GM18909 (cell line): ENCODE data around the gene SLC17A7.
"Not testable (repeated sequence)": the region's sequence is repeated elsewhere in the genome, so short reads cannot be mapped to it uniquely, and the experiment has no call there.

Source experiments
- ATAC-seq: cut with Tn5 transposase; IDR thresholded peaks from one replicate; pipeline ENCODE4 v1.9.1; 2021; ENCODE audit warnings: mild to moderate bottlenecking; ENCODE audit not compliant: unreplicated experiment, poor library complexity

Gene SLC17A7

DNA sequence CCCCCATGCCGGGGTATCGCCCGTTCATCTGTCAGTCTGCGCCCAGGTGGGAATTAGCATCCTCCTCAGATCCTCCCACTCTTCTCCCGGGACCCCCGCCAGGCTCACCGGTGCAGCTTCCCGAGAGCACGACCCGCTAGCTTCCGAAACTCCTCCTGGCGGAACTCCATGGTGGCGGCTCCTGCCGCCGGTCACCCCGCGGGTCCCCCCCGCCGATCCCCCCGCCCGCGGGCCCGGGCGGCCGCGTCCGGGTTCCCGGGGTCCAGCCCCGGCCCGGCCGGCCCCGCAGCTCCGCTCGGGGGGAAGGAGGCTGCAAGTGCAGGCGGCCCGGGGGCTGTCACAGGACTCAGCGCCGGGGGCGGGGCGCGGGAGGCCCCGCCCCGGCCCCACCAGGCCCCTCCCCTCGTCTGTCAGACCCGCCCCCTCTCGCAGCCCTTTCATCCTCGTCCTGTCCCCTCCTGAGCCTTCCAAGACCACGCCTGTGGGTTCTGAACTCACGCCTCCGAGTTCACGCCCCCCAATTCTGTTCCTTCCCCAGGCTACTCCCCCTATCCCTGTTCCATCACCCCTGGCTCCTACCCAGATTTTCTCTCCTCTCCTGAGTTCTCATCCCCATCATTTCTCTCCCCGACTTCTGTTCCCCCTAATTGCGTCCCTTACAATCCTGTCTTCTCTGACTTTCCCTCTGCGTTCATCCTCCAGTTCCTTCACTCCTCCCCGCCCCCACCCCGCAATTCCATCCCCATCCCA, at the start of gene SLC17A7:
SLC17A7 (minus strand) TSS at position 318 of the 750 bp plus-strand sequence; CDS start at position 170, 148 bp downstream.
- no peak for ATAC-seq

DNA sequence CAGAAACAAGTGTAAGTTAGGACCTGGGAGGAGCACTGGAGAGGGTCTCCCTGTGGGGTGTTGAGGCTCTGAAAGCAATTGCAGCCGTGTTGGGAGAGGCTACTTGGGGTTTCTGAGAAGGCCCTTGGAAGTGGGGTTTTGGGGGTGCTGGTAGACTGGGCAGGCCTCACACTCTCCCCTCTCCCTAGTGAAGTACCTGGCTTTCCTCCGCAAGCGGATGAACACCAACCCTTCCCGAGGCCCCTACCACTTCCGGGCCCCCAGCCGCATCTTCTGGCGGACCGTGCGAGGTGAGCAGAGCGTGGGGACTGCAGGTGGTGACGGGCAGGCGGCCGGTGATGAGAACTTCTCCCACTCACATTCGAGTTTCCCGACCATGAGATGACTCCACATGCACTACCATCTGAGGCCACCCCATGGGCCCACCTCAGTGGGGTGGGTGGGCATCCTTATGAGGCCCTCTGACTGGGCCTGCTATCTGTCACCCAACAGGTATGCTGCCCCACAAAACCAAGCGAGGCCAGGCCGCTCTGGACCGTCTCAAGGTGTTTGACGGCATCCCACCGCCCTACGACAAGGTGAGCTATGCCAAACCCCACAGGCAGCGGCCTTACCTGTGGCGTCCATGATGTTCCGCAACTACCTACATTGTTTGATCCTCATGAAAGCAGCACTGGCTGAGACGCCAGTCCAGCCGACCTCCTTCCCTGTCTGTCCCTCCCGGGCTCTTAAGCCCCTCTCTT, 49.1 kb upstream of the SLC17A7 start:
- no peak for ATAC-seq

DNA sequence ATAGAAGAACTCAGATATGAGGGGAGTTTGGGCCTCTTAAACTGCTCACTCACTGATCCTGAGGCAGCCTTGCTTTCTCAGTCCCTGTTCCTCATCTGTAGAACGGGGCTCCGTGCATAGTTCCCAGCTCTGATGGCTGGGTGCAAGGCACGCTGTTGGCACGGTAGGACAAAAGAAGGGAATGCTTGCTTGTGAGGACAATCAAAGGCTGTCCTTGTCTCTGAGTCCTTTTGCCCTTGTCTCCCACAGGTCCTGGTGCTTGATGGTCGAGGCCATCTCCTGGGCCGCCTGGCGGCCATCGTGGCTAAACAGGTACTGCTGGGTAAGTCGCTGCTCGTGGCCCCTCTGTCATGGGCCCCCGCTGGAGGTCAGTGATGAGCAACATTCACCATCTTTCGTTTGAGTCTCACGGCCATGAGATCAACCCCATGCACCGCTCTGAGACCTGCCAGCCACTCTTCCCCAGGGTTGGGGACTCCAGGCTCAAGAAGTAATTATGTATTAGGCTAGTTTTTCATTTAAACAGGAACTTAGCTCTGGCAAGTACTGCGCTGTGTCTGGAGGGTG, 48.4 kb upstream of the SLC17A7 start:
- ATAC-seq, result no peak

DNA sequence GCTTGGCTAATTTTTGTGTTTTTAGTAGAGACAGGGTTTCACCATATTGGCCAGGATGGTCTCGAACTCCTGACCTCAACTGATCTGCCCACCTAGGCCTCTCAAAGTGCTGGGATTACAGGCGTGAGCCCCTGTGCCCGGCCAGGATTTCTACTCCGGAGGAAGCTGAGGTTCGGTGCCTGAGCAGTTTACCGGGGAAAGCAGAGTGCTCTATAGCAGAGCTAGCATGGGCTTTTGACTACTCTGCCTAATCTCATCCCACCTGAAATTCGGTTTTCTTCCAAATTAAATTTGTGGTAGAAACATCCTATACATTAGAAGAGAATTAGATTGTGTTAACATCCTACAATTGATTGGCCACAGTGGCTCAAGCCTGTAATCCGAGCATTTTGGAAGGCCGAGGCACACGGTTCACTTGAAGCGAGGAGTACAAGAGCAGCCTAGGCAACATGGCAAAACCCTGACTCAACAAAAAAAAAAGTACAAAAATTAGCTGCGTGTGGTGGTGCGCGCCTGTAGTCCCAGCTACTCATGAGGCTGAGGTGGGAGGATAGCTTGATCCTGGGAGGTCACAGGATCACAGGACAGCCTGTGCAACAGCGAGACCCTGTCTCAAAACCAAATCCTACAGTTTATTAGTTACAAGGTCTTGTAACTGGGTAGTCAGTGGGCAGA, 47.7 kb upstream of the SLC17A7 start:
- no peak for ATAC-seq

DNA sequence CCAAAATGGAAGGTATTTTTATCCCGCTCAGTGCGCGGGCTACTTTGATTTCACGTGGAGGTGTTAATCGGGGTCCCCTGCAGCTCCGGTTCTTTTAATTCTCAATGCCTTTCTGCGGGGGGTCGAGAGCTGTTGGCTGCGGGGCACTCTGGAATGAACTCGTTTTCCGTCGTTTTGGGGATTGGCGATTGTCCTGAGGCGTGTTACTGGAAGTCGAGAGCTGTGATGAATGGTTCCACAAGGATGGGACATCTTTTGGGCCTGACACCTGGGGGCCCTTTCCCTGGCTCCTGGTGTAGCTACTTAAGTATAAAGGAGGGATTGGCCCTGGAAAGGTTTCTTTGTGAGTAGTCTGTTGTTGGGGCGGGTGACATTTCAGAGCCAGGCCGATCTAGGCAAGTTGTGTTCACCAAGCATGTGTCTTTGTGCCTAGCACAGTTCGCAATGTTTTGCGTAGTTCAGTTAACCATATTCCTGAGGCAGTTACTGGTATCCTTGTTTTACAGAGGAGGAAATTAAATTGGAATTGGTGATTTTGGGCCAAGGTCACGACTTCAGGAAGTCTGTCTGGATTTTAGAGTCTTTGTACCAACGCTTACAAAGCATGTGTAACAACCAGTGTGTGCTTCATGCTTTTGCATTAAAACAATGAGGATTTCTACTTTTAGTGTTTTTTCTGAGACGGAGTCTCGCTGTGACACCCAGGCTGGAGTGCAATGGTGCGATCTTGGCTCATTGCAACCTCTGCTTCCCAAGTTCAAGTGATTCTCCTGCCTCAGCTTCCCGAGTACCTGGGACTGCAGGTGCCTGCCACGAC, 46.9 kb upstream of the SLC17A7 start:
- ATAC-seq, result no peak

DNA sequence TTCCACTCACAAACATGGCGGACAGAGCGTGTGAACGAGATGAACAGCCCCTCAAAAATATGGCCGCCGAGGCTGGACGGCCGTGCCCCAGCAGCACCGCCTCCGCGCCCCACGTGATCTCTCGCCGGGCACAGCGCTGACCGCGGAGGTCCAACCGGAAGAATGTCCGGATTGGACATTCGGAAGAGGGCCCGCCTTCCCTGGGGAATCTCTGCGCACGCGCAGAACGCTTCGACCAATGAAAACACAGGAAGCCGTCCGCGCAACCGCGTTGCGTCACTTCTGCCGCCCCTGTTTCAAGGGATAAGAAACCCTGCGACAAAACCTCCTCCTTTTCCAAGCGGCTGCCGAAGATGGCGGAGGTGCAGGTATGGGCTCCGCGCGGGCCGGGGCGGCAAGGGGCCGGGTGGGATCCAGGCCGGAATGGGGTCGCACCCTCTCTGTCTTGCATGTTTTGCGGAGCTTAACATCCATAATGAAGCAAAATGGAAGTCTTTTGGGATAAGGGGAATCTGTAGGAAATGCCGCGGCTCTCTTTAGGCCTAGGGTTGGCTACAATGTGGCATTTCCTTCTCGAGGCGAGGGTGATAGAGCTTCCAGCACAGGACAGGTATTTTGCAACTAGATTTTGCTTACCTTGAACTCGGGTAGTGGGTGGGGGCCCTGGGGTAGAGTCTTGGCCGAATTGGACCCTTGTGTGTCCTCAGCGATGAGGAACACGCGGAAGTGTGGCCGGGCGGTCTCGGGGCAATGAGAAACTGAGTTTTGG, 46.1 kb upstream of the SLC17A7 start, which contains the start of gene RPL13A:
RPL13A (plus strand) TSS at position 332 of the 769 bp plus-strand sequence; CDS start at position 354, 22 bp downstream.
- peak; percentile 90 for ATAC-seq

DNA sequence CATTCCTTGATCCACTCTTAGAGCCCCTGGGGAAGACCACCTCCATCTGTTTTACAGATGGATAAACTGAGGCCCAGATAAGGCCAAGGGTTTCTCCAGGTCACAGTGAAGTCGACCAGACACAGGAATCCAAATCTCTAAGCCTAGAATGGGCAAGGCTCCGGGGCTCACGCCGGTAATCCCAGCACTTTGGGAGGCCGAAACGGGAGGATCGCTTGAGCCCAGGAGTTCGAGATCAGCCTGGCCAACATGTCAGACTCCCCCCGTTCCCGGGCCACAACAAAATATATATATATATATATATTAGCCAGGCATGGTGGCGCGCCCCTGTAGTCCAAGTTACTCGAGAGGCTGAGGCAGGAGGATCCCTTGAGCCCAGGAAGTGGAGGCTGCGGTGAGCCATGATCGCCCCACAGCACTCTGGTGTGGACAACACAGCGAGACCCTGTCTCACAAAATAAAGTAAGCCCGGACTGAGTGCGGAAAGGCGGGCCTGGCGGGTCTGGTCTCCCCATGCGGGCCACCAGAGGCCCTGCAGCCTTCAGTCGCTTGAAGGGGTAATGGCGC, 45.5 kb upstream of the SLC17A7 start:
- ATAC-seq, result no peak

DNA sequence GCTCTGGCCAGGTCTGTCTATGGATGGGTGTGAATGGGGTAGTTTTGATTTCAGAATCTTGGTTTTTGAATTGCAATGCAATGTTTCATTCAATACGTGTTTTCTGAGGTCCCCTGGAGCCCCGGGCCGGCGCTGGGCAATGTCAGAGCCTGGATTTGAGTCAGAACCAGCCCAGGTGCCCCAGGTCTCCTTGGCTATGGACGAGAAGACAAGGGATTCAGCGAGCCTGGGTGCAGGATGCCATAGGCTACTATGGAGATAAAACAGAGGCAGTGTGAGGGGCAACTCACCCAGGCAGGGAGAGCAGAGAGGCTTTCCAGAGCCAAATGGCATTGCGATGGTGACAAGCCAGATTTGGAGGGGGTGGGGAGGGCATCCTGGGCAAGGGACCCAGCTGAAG, 44.9 kb upstream of the SLC17A7 start:
- no peak for ATAC-seq

DNA sequence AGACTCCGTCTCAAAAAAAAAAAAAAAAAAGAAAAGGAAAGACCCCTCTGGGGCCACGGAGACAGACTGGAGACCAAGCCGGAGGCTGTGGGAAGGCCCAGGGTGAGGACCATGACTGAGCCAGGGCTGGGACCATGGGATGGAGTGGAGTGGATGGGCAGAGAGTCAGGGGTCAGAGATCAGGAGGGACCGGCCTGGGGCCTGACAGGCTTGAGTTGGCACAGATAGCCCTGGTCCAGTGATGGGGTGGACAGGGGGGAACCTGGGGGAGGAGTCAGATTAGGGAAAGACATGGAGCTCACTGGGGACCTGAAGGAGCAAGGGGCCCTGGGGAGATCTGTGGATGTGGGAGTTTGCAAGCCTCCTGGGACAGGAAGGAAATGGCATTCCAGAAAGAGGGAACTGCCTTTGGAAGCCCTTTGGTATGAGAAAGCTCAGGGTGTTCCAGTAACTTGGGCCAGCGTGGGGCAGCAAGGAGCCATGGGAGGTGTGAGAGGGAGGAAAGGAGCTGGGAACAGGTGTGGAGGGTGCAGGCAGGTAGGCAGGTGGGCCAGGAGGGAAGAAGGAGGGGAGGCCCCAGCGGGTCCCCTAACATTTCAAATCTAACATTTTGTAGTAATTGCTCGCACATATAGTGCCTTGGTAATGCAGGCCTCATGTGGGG, 39.8 kb upstream of the SLC17A7 start:
- no peak for ATAC-seq

DNA sequence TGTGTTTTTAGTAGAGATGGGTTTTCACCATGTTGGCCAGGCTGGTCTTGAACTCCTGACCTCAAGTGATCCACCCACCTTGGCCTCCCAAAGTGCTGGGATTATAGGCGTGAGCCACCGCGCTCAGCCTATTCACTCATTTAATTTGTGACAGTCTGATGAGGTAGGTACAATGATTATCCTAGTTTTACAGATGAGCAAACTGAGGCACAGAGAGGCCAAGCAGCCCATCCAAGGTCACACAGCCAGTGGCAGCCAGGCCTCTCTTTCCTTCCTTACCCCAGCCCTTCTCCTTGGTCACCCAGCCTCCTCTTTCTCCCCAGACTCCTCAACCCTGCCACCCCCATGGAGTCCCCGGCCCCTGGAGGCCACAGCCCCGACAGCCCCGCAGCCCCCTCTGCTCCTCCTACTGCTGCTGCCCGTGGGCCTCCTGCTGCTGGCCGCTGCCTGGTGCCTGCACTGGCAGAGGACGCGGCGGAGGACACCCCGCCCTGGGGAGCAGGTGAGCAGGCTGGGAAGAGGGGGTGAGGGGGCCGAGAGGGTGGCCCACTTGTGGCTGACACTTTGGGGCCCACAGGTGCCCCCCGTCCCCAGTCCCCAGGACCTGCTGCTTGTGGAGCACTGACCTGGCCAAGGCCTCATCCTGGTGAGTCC, 38.8 kb upstream of the SLC17A7 start:
- ATAC-seq, result no peak

DNA sequence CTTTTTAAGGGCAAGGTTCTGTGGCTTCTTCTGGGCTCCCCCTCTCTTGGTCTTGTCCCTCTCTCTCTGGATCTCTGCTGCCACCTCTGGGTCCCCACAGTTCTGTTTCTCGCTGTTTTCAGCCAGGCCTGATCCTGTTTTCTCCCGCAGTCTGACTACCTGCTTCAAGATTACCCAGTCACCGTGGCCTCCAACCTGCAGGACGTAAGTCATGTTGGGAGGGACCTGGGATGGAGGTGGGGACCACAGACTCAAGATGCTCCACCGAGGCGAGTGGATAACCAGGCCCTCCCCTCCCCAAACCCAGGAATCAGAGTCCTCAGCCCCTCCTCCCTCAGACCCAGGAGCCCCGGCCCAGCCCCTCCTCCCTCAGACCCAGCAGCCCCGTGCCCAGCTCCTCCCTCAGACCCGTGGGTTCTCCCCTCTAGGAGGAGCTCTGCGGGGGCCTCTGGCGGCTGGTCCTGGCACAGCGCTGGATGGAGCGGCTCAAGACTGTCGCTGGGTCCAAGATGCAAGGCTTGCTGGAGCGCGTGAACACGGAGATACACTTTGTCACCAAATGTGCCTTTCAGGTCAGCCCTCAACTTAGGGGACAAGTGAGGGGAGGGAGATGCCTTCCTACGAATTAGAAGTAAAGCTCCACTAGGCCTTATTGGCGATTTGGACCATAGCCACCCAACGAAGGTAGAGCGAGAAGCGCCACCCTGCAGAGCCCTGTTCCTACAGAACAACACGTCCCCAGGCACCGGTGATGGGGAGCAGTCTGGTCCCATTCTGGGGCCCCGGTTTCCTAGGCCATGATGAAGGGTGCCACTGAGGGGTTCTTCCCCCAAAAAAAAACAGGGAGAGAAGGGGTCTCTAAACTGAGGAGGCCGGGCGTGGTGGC, 34.9 kb upstream of the SLC17A7 start:
- no peak for ATAC-seq

DNA sequence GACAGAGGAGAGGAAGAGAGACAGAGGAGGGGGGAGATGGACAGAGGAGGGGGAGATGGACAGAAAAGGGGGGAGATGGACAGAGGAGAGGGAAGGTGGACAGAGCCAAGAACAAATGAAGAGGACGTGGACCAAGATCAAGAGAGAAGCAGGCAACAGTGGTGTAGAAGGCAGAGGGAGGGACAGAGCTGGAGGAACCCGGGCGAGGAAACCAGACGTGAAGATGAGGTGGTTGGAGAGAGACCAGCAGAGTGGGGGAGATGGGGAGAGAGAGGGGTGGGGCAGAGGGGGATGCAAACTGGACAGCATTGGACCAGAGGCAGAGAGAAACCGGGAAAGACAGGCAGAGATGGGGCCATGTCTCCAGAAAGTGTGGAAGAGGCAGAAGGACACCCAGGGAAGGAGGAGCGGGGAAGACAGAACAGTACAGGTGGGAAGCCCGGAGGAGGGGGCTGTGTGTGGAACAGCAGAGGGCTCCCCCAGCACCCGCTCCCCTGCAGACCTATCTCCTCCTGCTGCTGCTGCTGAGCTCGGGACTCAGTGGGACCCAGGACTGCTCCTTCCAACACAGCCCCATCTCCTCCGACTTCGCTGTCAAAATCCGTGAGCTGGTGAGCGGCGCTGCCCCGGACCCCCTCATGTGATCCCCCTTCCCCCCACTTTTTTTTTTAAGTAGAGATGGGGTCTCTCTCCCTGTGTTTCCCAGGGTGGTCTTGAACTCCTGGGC, 34.0 kb upstream of the SLC17A7 start:
- ATAC-seq, result no peak

DNA sequence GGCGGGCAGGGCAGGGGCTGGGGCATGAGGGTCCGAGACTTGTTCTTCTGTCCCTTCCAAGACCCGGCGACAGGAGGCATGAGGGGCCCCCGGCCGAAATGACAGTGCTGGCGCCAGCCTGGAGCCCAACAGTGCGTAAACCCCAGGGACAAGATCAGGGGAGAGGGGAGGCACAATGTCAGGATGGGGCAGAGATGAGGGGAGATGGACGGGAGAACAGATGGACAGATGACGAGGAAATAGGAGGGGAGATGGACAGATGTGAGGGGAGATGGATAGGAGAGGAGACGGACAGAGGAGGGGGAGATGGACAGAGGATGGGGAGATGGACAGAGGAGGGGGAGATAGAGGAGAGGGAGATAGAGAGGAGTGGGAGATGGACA, 33.2 kb upstream of the SLC17A7 start:
- ATAC-seq, result no peak

DNA sequence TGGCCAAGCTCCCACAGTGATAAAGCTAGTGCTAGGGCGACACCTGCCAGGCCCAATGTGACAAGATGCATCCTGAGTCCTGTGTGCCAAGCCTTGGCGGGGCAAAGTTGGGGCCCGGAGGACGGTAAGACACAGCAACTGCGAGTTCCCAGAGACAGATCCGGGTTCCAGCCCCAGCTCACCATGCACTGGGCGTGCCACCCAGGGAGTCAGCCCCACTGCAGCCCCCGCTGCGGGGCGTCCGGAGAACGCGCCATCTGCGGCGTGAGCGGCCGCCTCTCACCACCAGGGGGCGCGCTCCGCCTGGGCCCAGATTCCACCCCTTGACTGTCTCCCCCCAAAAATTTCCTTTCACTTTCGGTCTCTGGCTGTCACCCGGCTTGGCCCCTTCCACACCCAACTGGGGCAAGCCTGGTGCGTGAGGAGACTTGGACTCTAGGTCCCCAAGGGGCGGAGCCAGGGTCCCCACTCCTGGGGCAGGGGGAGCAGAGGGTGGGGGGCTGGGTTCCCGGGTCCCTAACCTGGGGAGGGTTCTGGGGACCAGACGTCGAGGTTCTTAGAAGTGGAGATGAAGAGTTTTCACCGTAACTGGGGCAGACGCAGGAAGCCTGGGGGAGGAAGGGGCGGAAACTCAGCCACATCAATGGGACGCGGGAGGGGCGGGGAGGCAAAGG, 32.7 kb upstream of the SLC17A7 start, which contains the start of gene FLT3LG:
FLT3LG (plus strand) TSS at position 348 of the 674 bp plus-strand sequence. CDS start 425 bp downstream, outside the sequence.
- peak; percentile 59 for ATAC-seq

DNA sequence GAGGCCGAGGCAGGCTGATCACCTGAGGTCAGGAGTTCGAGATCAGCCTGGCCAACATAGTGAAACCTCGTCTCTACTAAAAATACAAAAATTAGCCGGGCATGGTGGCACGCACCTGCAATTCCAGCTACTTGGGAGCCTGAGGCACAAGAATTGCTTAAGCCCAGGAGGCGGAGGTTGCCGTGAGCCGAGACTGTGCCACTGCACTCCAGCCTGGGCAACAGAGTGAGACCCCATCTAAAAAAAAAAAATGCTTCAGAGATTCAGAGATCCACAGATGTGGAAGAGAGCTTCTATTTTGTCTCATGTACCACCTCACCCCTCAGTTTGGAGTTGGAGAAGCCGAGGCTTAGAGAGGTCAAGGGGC, 32.2 kb upstream of the SLC17A7 start:
- ATAC-seq, result not testable (repeated sequence)

DNA sequence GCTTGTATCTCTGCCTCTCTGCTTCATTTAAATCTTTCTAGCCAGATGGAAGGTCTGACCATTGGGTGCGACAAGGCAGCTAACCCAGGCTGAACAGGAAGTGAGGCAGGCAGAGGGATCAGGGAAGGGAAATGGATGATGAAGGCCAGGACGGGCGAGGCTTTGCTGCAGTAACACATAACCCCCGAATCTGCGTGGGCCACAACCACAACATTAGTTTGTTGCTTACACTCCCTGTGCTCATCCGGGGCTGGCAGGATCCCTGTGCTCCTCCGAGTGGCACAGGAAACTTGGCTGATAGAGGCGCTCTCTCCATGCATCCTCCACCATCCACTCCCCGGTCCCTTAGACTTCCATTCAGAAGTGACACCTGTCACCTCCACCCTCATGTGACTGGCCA, 31.6 kb upstream of the SLC17A7 start:
- no peak for ATAC-seq
